Measurements from ENCODE around the gene SLC38A7. TPM values are rescaled to one million over a fixed set of nuclear protein-coding genes. Genes with fewer than 3 reads are reported as not detected.

Gene SLC38A7
- total and polyA plus RNA-seq, 2 donors (not counting 3 experiments of a cell fraction or from before 2014, with no cell fraction given) = 33.2 to 44.4 TPM

- Histone ChIP-seq H3K27me3 (ENCODE audit: control insufficient read depth in 2 of 2, insufficient read depth in 2 of 2, low read length in 2 of 2) (no peaks in the 10 kb centered on the region), H3K4me1 (ENCODE audit: control insufficient read depth, extremely low read depth, insufficient read depth, low read length) (peaks cover 24% of the 10 kb centered on the region), H3K9ac (replicated peaks; ENCODE audit: extremely low read depth, insufficient read depth, low read length) (no peak overlapping the region), H3K79me2 (ENCODE audit: control insufficient read depth, insufficient read depth, low read length) (peaks cover 73% of the 10 kb centered on the region), H3K27ac (ENCODE audit: insufficient read depth, low read depth, low read length) (no peak overlapping the region), H3K4me2 (ENCODE audit: insufficient read depth, low read length) (no peak overlapping the region), H3K4me3 (replicated peaks in 1 of 3; ENCODE audit: insufficient read depth in 1 of 3, low read depth in 1 of 3, low read length in 3 of 3) (no peak overlapping the region), H3K9me3 (replicated peaks; ENCODE audit: control insufficient read depth, insufficient read depth, low read length) (no peaks in the 10 kb centered on the region), H3K36me3 (ENCODE audit: control insufficient read depth in 2 of 2, extremely low read depth in 1 of 2, insufficient read depth in 2 of 2, low read length in 2 of 2) (no peaks in the 10 kb centered on the region), H3K9me1 (replicated peaks; ENCODE audit: control insufficient read depth, extremely low read depth, insufficient read depth, low read length) (no peaks in the 10 kb centered on the region), H2AFZ (ENCODE audit: low read depth, low read length) (no peak overlapping the region), H4K20me1 (replicated peaks; ENCODE audit: control insufficient read depth, extremely low read depth, insufficient read depth, low read length) (no peaks in the 10 kb centered on the region)
- BruUV-seq (replicated peaks) = no TSS peak
- DNase-seq (ENCODE audit: low read depth, low spot score) (no peak), FAIRE-seq (no peak)
- intact Hi-C loops (cut with micrococcal nuclease) = no loop called here
- no peak for TF ChIP-seq POLR2AphosphoS5 (IDR thresholded peaks at IDR 0.05; ENCODE audit: insufficient read depth, low read depth, low read length)
- dilution Hi-C loops (cut with MboI; ENCODE audit: extremely low pct_ligation_motif_present, low sequenced_read_pairs) = no loop called here
- ChIA-PET CTCF (interaction anchor here (6.5 kb wide), 1 partner anchor 25 kb away, joined by 64 read pairs; no protein-coding TSS in a partner anchor), POLR2A (no interaction called here)
Observed at GRCh38 chr16:58730724-58731370, 46.3 kb upstream of the SLC38A7 start.

- Histone ChIP-seq H3K4me2 (ENCODE audit: insufficient read depth, low read length) (no peak overlapping the region), H3K27me3 (ENCODE audit: control insufficient read depth in 2 of 2, insufficient read depth in 2 of 2, low read length in 2 of 2) (no peaks in the 10 kb centered on the region), H3K9me3 (replicated peaks; ENCODE audit: control insufficient read depth, insufficient read depth, low read length) (no peaks in the 10 kb centered on the region), H4K20me1 (replicated peaks; ENCODE audit: control insufficient read depth, extremely low read depth, insufficient read depth, low read length) (no peaks in the 10 kb centered on the region), H3K9me1 (replicated peaks; ENCODE audit: control insufficient read depth, extremely low read depth, insufficient read depth, low read length) (no peaks in the 10 kb centered on the region), H3K4me1 (ENCODE audit: control insufficient read depth, extremely low read depth, insufficient read depth, low read length) (peaks cover 10% of the 10 kb centered on the region), H3K27ac (ENCODE audit: insufficient read depth, low read depth, low read length) (no peak overlapping the region), H3K36me3 (ENCODE audit: control insufficient read depth in 2 of 2, extremely low read depth in 1 of 2, insufficient read depth in 2 of 2, low read length in 2 of 2) (peaks cover 0 to 2% of the 10 kb centered on the region in 2 experiments), H3K79me2 (ENCODE audit: control insufficient read depth, insufficient read depth, low read length) (peaks cover 68% of the 10 kb centered on the region), H3K4me3 (replicated peaks in 1 of 3; ENCODE audit: insufficient read depth in 1 of 3, low read depth in 1 of 3, low read length in 3 of 3) (no peak overlapping the region), H2AFZ (ENCODE audit: low read depth, low read length) (no peak overlapping the region), H3K9ac (replicated peaks; ENCODE audit: extremely low read depth, insufficient read depth, low read length) (no peak overlapping the region)
- POLR2A ChIA-PET = no interaction called here
- no TSS peak for BruUV-seq (replicated peaks)
- DNase-seq (ENCODE audit: low read depth, low spot score) (no peak), FAIRE-seq (no peak)
- CTCF ChIA-PET = interaction anchor here (2.1 kb wide), 1 partner anchor 28 kb away, joined by 8 read pairs; no protein-coding TSS in a partner anchor
- no peak for TF ChIP-seq POLR2A (IDR thresholded peaks at IDR 0.05; ENCODE audit: low read depth, low read length)
- no peak for TF ChIP-seq GATA2 (IDR thresholded peaks at IDR 0.05; ENCODE audit: insufficient read depth, insufficient read length, low read depth, low read length)
- no peak for TF ChIP-seq MYC (IDR thresholded peaks at IDR 0.05; ENCODE audit: low read depth, low read length)
- TF ChIP-seq POLR2AphosphoS5 (IDR thresholded peaks at IDR 0.05; ENCODE audit: insufficient read depth, low read depth, low read length) = no peak
- no peak for TF ChIP-seq MAX (IDR thresholded peaks at IDR 0.05; ENCODE audit: insufficient read depth, insufficient read length)
- no peak for TF ChIP-seq EZH2 (IDR thresholded peaks at IDR 0.05; ENCODE audit: borderline replicate concordance, low read depth, low read length, severe bottlenecking)
- no peak for TF ChIP-seq FOS (IDR thresholded peaks at IDR 0.05; ENCODE audit: borderline replicate concordance, insufficient read depth, low read length)
- no peak for TF ChIP-seq CTCF (IDR thresholded peaks at IDR 0.05; ENCODE audit: extremely low read depth in 1 of 2, insufficient read depth in 1 of 2, low read depth in 1 of 2, low read length in 2 of 2)
- no peak for TF ChIP-seq JUN (IDR thresholded peaks at IDR 0.05; ENCODE audit: borderline replicate concordance, insufficient read depth, insufficient read length, low read depth)
- intact Hi-C loops (cut with micrococcal nuclease) = no loop called here
- dilution Hi-C loops (cut with MboI; ENCODE audit: extremely low pct_ligation_motif_present, low sequenced_read_pairs) = no loop called here
Observed at GRCh38 chr16:58727796-58728568, 43.4 kb upstream of the SLC38A7 start.

Data from endothelial cell of umbilical vein (primary cell).